ENCODE results near the gene FAM153A.
"Not testable (repeated sequence)": the region's sequence is repeated elsewhere in the genome, so short reads cannot be mapped to it uniquely, and the experiment has no call there.

The FAM153A gene

GRCh38 chr5:177782792-177783633, at the start of gene FAM153A:
TSS of gene FAM153A (minus strand) at chr5:177782899.
- DNase-seq (ENCODE audit: extremely low read depth in 1 of 2, low read depth in 1 of 2): not testable (repeated sequence)

GRCh38 chr5:177832287-177832686, 49.6 kb upstream of the FAM153A start:
- DNase-seq (ENCODE audit: extremely low read depth in 1 of 2, low read depth in 1 of 2): not testable (repeated sequence)

GRCh38 chr5:177826073-177826472, 43.4 kb upstream of the FAM153A start:
- DNase-seq (ENCODE audit: extremely low read depth in 1 of 2, low read depth in 1 of 2): not testable (repeated sequence)

GRCh38 chr5:177824776-177825175, 42.1 kb upstream of the FAM153A start:
- DNase-seq (ENCODE audit: extremely low read depth in 1 of 2, low read depth in 1 of 2): not testable (repeated sequence)

GRCh38 chr5:177822489-177822888, 39.8 kb upstream of the FAM153A start:
- not testable (repeated sequence) for DNase-seq (ENCODE audit: extremely low read depth in 1 of 2, low read depth in 1 of 2)

- DNase-seq (ENCODE audit: extremely low read depth in 1 of 2, low read depth in 1 of 2): not testable (repeated sequence)
Observed at GRCh38 chr5:177819664-177820063, 37.0 kb upstream of the FAM153A start.

GRCh38 chr5:177812814-177813425, 30.2 kb upstream of the FAM153A start:
- DNase-seq (ENCODE audit: extremely low read depth in 1 of 2, low read depth in 1 of 2): not testable (repeated sequence)

GRCh38 chr5:177812160-177812743, 29.6 kb upstream of the FAM153A start:
- not testable (repeated sequence) for DNase-seq (ENCODE audit: extremely low read depth in 1 of 2, low read depth in 1 of 2)

- peak in 1 of 2 donors; percentile 8 for DNase-seq (ENCODE audit: extremely low read depth in 1 of 2, low read depth in 1 of 2)
Observed at GRCh38 chr5:177809209-177809913, 26.7 kb upstream of the FAM153A start.

- DNase-seq (ENCODE audit: extremely low read depth in 1 of 2, low read depth in 1 of 2): not testable (repeated sequence)
Observed at GRCh38 chr5:177808420-177808819, 25.7 kb upstream of the FAM153A start.

GRCh38 chr5:177807265-177807664, 24.6 kb upstream of the FAM153A start:
- DNase-seq (ENCODE audit: extremely low read depth in 1 of 2, low read depth in 1 of 2): not testable (repeated sequence)

- not testable (repeated sequence) for DNase-seq (ENCODE audit: extremely low read depth in 1 of 2, low read depth in 1 of 2)
Observed at GRCh38 chr5:177801427-177801826, 18.7 kb upstream of the FAM153A start.

- not testable (repeated sequence) for DNase-seq (ENCODE audit: extremely low read depth in 1 of 2, low read depth in 1 of 2)
Observed at GRCh38 chr5:177798237-177798840, 15.6 kb upstream of the FAM153A start.

- not testable (repeated sequence) for DNase-seq (ENCODE audit: extremely low read depth in 1 of 2, low read depth in 1 of 2)
Observed at GRCh38 chr5:177793272-177793671, 10.6 kb upstream of the FAM153A start.

- not testable (repeated sequence) for DNase-seq (ENCODE audit: extremely low read depth in 1 of 2, low read depth in 1 of 2)
Observed at GRCh38 chr5:177791649-177792048, 8.9 kb upstream of the FAM153A start.

- DNase-seq (ENCODE audit: extremely low read depth in 1 of 2, low read depth in 1 of 2): not testable (repeated sequence)
Observed at GRCh38 chr5:177782169-177782568, 530 bp downstream of the FAM153A start.

GRCh38 chr5:177771206-177771605, 11.5 kb downstream of the FAM153A start:
- DNase-seq (ENCODE audit: extremely low read depth in 1 of 2, low read depth in 1 of 2): not testable (repeated sequence)

- not testable (repeated sequence) for DNase-seq (ENCODE audit: extremely low read depth in 1 of 2, low read depth in 1 of 2)
Observed at GRCh38 chr5:177770646-177771045, 12.1 kb downstream of the FAM153A start.

- DNase-seq (ENCODE audit: extremely low read depth in 1 of 2, low read depth in 1 of 2): not testable (repeated sequence)
Observed at GRCh38 chr5:177763737-177764508, 18.8 kb downstream of the FAM153A start.

GRCh38 chr5:177760954-177761353, 21.7 kb downstream of the FAM153A start:
- not testable (repeated sequence) for DNase-seq (ENCODE audit: extremely low read depth in 1 of 2, low read depth in 1 of 2)

All from activated CD8-positive, alpha-beta memory T cell treated with anti-CD3 and anti-CD28 coated beads for 1 hour (primary cell).